Smooth muscle cell (in vitro differentiated cells): ENCODE measurements around the gene LMTK2. TPM values are rescaled to one million over a fixed set of nuclear protein-coding genes. Genes with fewer than 3 reads are reported as not detected.

ENCODE experiments used
- DNase-seq: peaks from one replicate; lab custom pipeline; 2025; ENCODE audit not compliant: unreplicated experiment; lab: John Stamatoyannopoulos, UW
- H2AFZ ChIP-seq: fragments of 200-600 bp; sonication (generic); 2 replicates; pipeline ENCODE4 v1.6.0; 2016; ENCODE audit warnings: antibody characterized with exemption, low read depth, mild to moderate bottlenecking
- H3F3A ChIP-seq: fragments of 200-600 bp; sonication (generic); 2 replicates; pipeline ENCODE4 v1.6.0; 2017; ENCODE audit warnings: antibody characterized with exemption, low read depth
- H3K27ac ChIP-seq: fragments of 200-600 bp; sonication (generic); 2 replicates; pipeline ENCODE4 v1.5.1; 2016; ENCODE audit warnings: low read depth, mild to moderate bottlenecking
- H3K27me3 ChIP-seq: fragments of 200-600 bp; sonication (generic); 2 replicates; pipeline ENCODE4 v1.6.1; 2016; ENCODE audit warnings: low read depth, mild to moderate bottlenecking
- H3K36me3 ChIP-seq: fragments of 200-600 bp; sonication (generic); 2 replicates; pipeline ENCODE4 v1.5.1; 2016; ENCODE audit warnings: low read depth
- H3K4me1 ChIP-seq: fragments of 200-600 bp; sonication (generic); 2 replicates; pipeline ENCODE4 v1.5.1; 2016; ENCODE audit warnings: low read depth
- H3K4me2 ChIP-seq: fragments of 200-600 bp; sonication (generic); 2 replicates; pipeline ENCODE4 v1.6.0; 2016; ENCODE audit warnings: mild to moderate bottlenecking
- H3K4me3 ChIP-seq: fragments of 200-600 bp; sonication (generic); 2 replicates; pipeline ENCODE4 v1.5.1; 2016; ENCODE audit warnings: mild to moderate bottlenecking
- H3K79me2 ChIP-seq: fragments of 200-600 bp; sonication (generic); 2 replicates; pipeline ENCODE4 v1.6.0; 2016; ENCODE audit warnings: low read depth, mild to moderate bottlenecking
- H3K9ac ChIP-seq: fragments of 200-600 bp; sonication (generic); 2 replicates; pipeline ENCODE4 v1.6.0; 2016; ENCODE audit warnings: low read depth
- H3K9me3 ChIP-seq: fragments of 200-600 bp; sonication (generic); replicated peaks from 2 replicates; pipeline ENCODE4 v1.5.1; 2016; ENCODE audit warnings: low read depth
- H4K20me1 ChIP-seq: fragments of 200-600 bp; sonication (generic); 2 replicates; pipeline ENCODE4 v1.6.0; 2016; ENCODE audit warnings: low read depth
- WGBS: methylation state at CpG from one replicate; pipeline ENCODE4 v1.1.7; 2016; ENCODE audit warnings: low lambda C conversion rate; 5-methylcytosine and 5-hydroxymethylcytosine counted together
- polyA plus RNA-seq: library from polyadenylated mRNA; unstranded; fragments of >200 nt; fragmentation: Nextera tagmentation; extraction: Ambion mirVana; gene quantifications from 2 replicates; pipeline ENCODE4 v1.2.1, GENCODE V29; 2016
- total RNA-seq: library from RNA; depleted of rRNA; stranded (reverse); fragments of >200 nt; gene quantifications from 2 replicates; pipeline ENCODE4 v1.2.3, GENCODE V29; 2014
- TF ChIP-seq, protein P1 (sequence below): fragments of 200-600 bp; sonication (generic); IDR thresholded peaks from 2 replicates; pipeline ENCODE4 v1.5.1; 2017; ENCODE audit warnings: borderline replicate concordance, mild to moderate bottlenecking, antibody characterized with exemption; ENCODE audit not compliant: insufficient read depth, poor library complexity, severe bottlenecking

LMTK2 gene
- total and polyA plus RNA-seq, 2 experiments from 2014 or later: 3.0 to 8.7 TPM

DNA sequence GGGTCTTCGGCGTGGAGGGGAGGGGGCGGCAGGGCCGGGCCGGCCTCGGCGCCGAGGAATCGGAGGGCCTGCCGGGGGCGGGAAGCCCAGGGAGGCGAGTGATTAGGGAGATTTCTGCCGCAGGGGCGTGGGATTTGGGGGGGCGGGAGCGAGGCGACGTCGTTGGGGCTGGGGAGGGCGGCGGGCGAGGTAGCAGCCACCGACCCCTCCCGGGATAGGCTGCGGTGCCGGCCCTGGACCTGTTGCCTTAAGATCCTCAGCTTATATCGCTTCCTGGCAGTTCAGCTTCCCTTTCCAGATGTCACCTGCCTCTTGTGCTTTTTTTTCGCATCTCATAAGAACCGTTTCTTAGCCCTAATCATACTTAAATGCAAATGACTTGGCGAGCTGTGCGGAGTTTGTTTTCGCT, 655 bp downstream of the LMTK2 start:
- H3K79me2 ChIP-seq: peaks cover 33% of the 10 kb centered on the region
- no peak for DNase-seq

DNA sequence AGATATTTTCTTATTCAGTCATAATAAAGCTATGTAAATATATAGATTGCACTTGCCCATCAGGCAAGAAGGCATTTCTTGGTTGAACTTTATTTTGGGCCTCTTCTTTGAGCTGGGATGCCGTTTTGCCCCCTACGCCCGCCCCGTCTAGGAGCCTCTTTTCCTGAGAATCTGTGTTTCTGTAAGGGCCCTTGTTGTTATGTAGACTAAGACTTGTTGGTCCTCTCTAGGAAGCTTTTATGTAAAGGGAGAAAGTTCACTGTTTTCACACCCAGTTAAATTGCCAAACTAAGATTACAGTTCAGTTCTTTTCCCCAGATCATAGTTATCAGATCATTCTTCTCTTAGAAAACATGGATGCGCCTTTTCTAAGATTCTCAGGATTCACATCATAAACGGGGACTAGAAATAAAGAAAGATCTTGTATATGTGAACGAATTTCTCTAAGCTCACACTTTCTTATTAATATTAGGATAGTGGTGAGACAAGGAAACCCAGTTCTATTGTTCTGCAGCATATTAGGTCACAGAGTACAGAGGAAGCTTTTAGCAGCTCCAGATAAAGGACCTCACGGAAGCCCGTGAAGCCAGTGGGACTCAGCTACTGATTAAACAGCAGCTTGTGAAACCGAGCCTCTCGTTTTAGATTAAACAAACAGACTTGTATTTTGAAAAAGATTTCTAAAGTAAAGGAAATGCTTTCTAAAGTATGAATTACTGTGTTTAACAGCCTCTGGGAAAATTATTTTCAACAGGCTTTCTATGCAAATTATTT, 3.8 kb downstream of the LMTK2 start:
- H3F3A ChIP-seq: no peaks in the 10 kb centered on the region
- WGBS: 37% methylated on average over 11 of the region's 11 CpGs
- H3K4me3 ChIP-seq: peak overlapping the region; percentile 19
- H4K20me1 ChIP-seq: peaks cover 51% of the 10 kb centered on the region
- H2AFZ ChIP-seq: no peak overlapping the region
- no peaks in the 10 kb centered on the region for H3K27me3 ChIP-seq
- no peaks in the 10 kb centered on the region for H3K9me3 ChIP-seq
- TF ChIP-seq, protein P1, sequence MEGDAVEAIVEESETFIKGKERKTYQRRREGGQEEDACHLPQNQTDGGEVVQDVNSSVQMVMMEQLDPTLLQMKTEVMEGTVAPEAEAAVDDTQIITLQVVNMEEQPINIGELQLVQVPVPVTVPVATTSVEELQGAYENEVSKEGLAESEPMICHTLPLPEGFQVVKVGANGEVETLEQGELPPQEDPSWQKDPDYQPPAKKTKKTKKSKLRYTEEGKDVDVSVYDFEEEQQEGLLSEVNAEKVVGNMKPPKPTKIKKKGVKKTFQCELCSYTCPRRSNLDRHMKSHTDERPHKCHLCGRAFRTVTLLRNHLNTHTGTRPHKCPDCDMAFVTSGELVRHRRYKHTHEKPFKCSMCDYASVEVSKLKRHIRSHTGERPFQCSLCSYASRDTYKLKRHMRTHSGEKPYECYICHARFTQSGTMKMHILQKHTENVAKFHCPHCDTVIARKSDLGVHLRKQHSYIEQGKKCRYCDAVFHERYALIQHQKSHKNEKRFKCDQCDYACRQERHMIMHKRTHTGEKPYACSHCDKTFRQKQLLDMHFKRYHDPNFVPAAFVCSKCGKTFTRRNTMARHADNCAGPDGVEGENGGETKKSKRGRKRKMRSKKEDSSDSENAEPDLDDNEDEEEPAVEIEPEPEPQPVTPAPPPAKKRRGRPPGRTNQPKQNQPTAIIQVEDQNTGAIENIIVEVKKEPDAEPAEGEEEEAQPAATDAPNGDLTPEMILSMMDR: no peak
- DNase-seq: no peak
- H3K9ac ChIP-seq: no peak overlapping the region
- H3K27ac ChIP-seq: no peak overlapping the region
- peaks cover 10% of the 10 kb centered on the region for H3K4me1 ChIP-seq
- H3K36me3 ChIP-seq: no peaks in the 10 kb centered on the region
- peaks cover 58% of the 10 kb centered on the region for H3K79me2 ChIP-seq
- no peak overlapping the region for H3K4me2 ChIP-seq

More for the DNA sequence above, 655 bp downstream of the LMTK2 start:
- Histone ChIP-seq H3K36me3 (no peaks in the 10 kb centered on the region), H3K27me3 (no peaks in the 10 kb centered on the region), H3K4me2 (peak overlapping the region; percentile 97), H3K27ac (no peak overlapping the region), H2AFZ (peak overlapping the region; percentile 94), H4K20me1 (peaks cover 30% of the 10 kb centered on the region), H3K9me3 (no peaks in the 10 kb centered on the region), H3K9ac (peak overlapping the region; percentile 83), H3F3A (no peaks in the 10 kb centered on the region), H3K4me1 (peaks cover 10% of the 10 kb centered on the region), H3K4me3 (peak overlapping the region; percentile 97)
- TF ChIP-seq, protein P1: no peak
- WGBS: 2% methylated on average over 9 of the region's 32 CpGs

DNA sequence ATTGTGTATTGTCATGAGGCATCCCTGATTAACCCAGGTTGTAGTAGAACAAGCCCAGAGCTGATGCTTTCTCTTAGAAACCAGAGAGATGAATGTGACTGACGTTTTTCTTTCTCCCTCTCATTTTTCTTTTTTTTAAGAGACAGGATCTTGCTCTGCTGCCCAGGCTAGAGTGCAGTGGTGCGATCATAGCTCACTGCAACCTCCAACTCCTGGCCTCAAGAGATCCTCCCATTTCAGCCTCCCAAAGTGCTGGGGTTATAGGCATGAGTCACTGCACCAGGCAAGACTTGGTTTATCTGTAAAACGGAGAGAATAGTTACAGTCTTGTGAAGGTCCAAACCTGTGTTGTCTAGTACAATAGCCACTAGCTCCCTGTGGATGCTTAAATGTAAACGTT, 5.4 kb downstream of the LMTK2 start:
- 90% methylated on average over 4 of the region's 4 CpGs for WGBS
- no peaks in the 10 kb centered on the region for H3F3A ChIP-seq
- no peak overlapping the region for H3K27ac ChIP-seq
- no peak for DNase-seq
- peaks cover 10% of the 10 kb centered on the region for H3K4me1 ChIP-seq
- no peaks in the 10 kb centered on the region for H3K27me3 ChIP-seq
- no peak overlapping the region for H3K4me3 ChIP-seq
- peaks cover 56% of the 10 kb centered on the region for H4K20me1 ChIP-seq
- H3K4me2 ChIP-seq: no peak overlapping the region
- H2AFZ ChIP-seq: no peak overlapping the region
- H3K79me2 ChIP-seq: peaks cover 61% of the 10 kb centered on the region
- TF ChIP-seq, protein P1: no peak
- no peak overlapping the region for H3K9ac ChIP-seq
- no peaks in the 10 kb centered on the region for H3K36me3 ChIP-seq
- no peaks in the 10 kb centered on the region for H3K9me3 ChIP-seq
